GM12874 (cell line): ENCODE data around the gene PIGB.

Experiments used
- TF ChIP-seq, protein P1 (sequence below): IDR thresholded peaks from 2 replicates; pipeline ENCODE4 v1.5.1; 2011; ENCODE audit warnings: low read depth, mild to moderate bottlenecking, control low read depth, low read length, moderate library complexity; ENCODE audit not compliant: insufficient read depth

Gene PIGB

GRCh38 chr15:55327387-55327786, 8.4 kb downstream of the PIGB start:
- TF ChIP-seq, protein P1, sequence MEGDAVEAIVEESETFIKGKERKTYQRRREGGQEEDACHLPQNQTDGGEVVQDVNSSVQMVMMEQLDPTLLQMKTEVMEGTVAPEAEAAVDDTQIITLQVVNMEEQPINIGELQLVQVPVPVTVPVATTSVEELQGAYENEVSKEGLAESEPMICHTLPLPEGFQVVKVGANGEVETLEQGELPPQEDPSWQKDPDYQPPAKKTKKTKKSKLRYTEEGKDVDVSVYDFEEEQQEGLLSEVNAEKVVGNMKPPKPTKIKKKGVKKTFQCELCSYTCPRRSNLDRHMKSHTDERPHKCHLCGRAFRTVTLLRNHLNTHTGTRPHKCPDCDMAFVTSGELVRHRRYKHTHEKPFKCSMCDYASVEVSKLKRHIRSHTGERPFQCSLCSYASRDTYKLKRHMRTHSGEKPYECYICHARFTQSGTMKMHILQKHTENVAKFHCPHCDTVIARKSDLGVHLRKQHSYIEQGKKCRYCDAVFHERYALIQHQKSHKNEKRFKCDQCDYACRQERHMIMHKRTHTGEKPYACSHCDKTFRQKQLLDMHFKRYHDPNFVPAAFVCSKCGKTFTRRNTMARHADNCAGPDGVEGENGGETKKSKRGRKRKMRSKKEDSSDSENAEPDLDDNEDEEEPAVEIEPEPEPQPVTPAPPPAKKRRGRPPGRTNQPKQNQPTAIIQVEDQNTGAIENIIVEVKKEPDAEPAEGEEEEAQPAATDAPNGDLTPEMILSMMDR = no peak

GRCh38 chr15:55334371-55334770, 15.3 kb downstream of the PIGB start:
- TF ChIP-seq, protein P1 = no peak

DNA sequence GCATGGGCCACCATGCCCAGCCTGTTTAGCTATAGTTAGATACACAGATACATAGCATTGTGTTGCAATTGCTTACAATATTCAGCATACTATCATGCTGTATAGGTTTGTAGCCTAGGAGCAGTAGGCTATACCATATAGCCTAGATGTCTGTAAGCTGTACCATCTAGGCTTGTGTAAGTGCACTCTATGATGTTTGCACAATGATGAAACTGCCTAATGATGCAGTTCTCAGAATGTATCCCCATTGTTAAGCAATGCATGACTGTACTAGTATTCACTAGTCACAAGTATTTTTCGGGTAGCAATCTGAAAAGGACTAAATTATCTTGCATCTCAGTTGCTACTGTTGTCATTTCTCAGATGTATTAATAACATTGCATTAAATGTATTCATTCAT, 16.0 kb downstream of the PIGB start:
- TF ChIP-seq, protein P1 = no peak

GRCh38 chr15:55337160-55337559, 18.1 kb downstream of the PIGB start:
- TF ChIP-seq, protein P1 = no peak

GRCh38 chr15:55343168-55343567, 24.1 kb downstream of the PIGB start:
- TF ChIP-seq, protein P1 = no peak

GRCh38 chr15:55344206-55344605, 25.2 kb downstream of the PIGB start:
- TF ChIP-seq, protein P1 = no peak

GRCh38 chr15:55348281-55348778, 29.3 kb downstream of the PIGB start:
- TF ChIP-seq, protein P1 = no peak
